Aorta (tissue), 5 donors: ENCODE measurements around the gene TMEM225B. TPM values are rescaled to one million over a fixed set of nuclear protein-coding genes. Genes with fewer than 3 reads are reported as not detected.

Experiments
- ATAC-seq: fragments of 200-7000 bp; cut with Tn5 transposase; one replicate; pipeline ENCODE4 v1.9.1; 2022; ENCODE audit warnings: moderate library complexity; ENCODE audit not compliant: low FRiP score
- DNase-seq, 2 donors: peaks; one replicate each; pipeline ENCODE4 v3.0.0-alpha.2; 2020
- H3K27ac ChIP-seq, 2 donors: one replicate each; pipeline ENCODE4 v1.5.1; 2013; ENCODE audit warnings: low read length in 2 of 2, mild to moderate bottlenecking in 2 of 2, moderate library complexity in 2 of 2, control low read depth in 1 of 2, inconsistent platforms in 1 of 2, low read depth in 1 of 2
- H3K27me3 ChIP-seq, 2 donors: one replicate each; pipeline ENCODE4 v1.6.1; 2013; ENCODE audit warnings: control low read depth in 1 of 2, low read length in 1 of 2, mild to moderate bottlenecking in 1 of 2, moderate library complexity in 1 of 2; ENCODE audit not compliant: insufficient read depth in 2 of 2, control insufficient read depth in 1 of 2
- H3K36me3 ChIP-seq, 2 donors: one replicate each; pipeline ENCODE4 v1.6.1; 2013; ENCODE audit warnings: control low read depth in 1 of 2, low read length in 1 of 2, mild to moderate bottlenecking in 1 of 2; ENCODE audit not compliant: insufficient read depth in 2 of 2, control insufficient read depth in 1 of 2
- H3K4me1 ChIP-seq, 2 donors: one replicate each; pipeline ENCODE4 v1.6.1; 2013; ENCODE audit warnings: low read length in 2 of 2, control low read depth in 1 of 2, mild to moderate bottlenecking in 1 of 2, moderate library complexity in 1 of 2; ENCODE audit not compliant: insufficient read depth in 2 of 2, control insufficient read depth in 1 of 2
- H3K4me3 ChIP-seq, 2 donors: one replicate each; pipeline ENCODE4 v1.5.1; 2013; ENCODE audit warnings: low read length in 2 of 2, control low read depth in 1 of 2, mild to moderate bottlenecking in 1 of 2
- H3K9me3 ChIP-seq: one replicate; pipeline ENCODE4 v1.6.1; 2013; ENCODE audit warnings: mild to moderate bottlenecking, low read length; ENCODE audit not compliant: control insufficient read depth
- WGBS, 2 donors: extraction: QIAGEN DNeasy Blood & Tissue Kit; methylation state at CpG; one replicate each; pipeline ENCODE4 v1.1.7; 2013; 5-methylcytosine and 5-hydroxymethylcytosine counted together
- intact Hi-C, 2 donors: fragments of 100-400 bp; cut with DNase I; formaldehyde crosslinking; loops; one replicate each; pipeline versions ENCODE4 v1.14.2 to v1.15.0; 2022
- polyA plus RNA-seq, 2 donors: library from polyadenylated mRNA; stranded (reverse); fragments of 200-250 nt; gene quantifications; one replicate each; pipeline ENCODE4 v1.2.3, GENCODE V29; 2013
- total RNA-seq, 2 donors: library from RNA; stranded (reverse); fragmentation: NEBNext Ultra II Directional; extraction: Animal tissue kit (Norgen Biotek cat#: 25700); gene quantifications; one replicate each; pipeline ENCODE4 v1.2.1, GENCODE V29; 2021
- donor health status: healthy with polysubstance abuse.
- donor health status: Bipolar disorder and iron deficiency.
- donor health status: DM: no; HTN: no; CAD: no.
- donor health status: DM: no; HTN: no; CAD: no.
- donor health status: DM: yes; HTN: yes; CAD: no.

TMEM225B gene
- total and polyA plus RNA-seq, 4 donors: 0.52 to 1.7 (median 0.95) TPM

GRCh38 chr7:99638731-99639130 is 40.7 kb downstream of the TMEM225B start:
- Histone ChIP-seq H3K27me3 (no peaks in the 10 kb centered on the region), H3K4me3 (no peak overlapping the region), H3K4me1 (no peaks in the 10 kb centered on the region), H3K27ac (no peak overlapping the region), H3K36me3 (no peaks in the 10 kb centered on the region), H3K9me3 (no peaks in the 10 kb centered on the region)
- ATAC-seq (no peak), DNase-seq (no peak)
- 90 to 93% methylated on average over 23 of the region's 23 CpGs for WGBS, 2 donors
- intact Hi-C loops: no loop called here

- intact Hi-C loops: no loop called here
- DNase-seq (no peak), ATAC-seq (no peak)
- Histone ChIP-seq H3K9me3 (no peaks in the 10 kb centered on the region), H3K4me1 (no peaks in the 10 kb centered on the region), H3K36me3 (no peaks in the 10 kb centered on the region), H3K4me3 (no peak overlapping the region), H3K27ac (no peak overlapping the region), H3K27me3 (no peaks in the 10 kb centered on the region)
Observed at GRCh38 chr7:99639267-99639666, 41.2 kb downstream of the TMEM225B start.

GRCh38 chr7:99642027-99642426 is 44.0 kb downstream of the TMEM225B start:
- Histone ChIP-seq H3K4me3 (no peak overlapping the region), H3K9me3 (no peaks in the 10 kb centered on the region), H3K4me1 (no peaks in the 10 kb centered on the region), H3K27me3 (no peaks in the 10 kb centered on the region), H3K27ac (no peak overlapping the region), H3K36me3 (no peaks in the 10 kb centered on the region)
- 95 to 100% methylated on average over 1 of the region's 1 CpG for WGBS, 2 donors
- ATAC-seq: no peak
- intact Hi-C loops: no loop called here
- DNase-seq: no peak

DNA sequence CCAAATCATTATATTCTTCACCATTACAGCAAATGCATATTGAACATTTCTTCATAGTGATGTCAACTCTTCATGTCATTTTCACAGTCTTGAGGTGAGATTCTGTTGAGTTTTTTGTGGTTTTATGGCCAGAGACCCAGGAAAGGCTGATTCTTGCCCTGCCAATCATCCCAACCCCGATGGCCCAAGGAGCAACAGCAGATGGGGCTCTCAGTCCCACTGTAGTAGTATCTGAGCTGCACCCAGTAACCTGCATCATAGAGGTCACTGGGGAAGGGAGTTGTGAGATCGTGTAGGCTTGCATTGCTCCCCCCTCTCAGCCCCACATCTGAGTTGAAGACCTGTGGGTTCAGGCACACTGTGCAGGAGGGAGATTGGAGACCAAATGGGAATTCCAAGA is 45.4 kb downstream of the TMEM225B start:
- 83 to 90% methylated on average over 2 of the region's 2 CpGs for WGBS, 2 donors
- Histone ChIP-seq H3K4me3 (no peak overlapping the region), H3K9me3 (no peaks in the 10 kb centered on the region), H3K36me3 (no peaks in the 10 kb centered on the region), H3K27ac (no peak overlapping the region), H3K4me1 (no peaks in the 10 kb centered on the region), H3K27me3 (no peaks in the 10 kb centered on the region)
- ATAC-seq: no peak
- intact Hi-C loops: no loop called here
- no peak for DNase-seq

DNA sequence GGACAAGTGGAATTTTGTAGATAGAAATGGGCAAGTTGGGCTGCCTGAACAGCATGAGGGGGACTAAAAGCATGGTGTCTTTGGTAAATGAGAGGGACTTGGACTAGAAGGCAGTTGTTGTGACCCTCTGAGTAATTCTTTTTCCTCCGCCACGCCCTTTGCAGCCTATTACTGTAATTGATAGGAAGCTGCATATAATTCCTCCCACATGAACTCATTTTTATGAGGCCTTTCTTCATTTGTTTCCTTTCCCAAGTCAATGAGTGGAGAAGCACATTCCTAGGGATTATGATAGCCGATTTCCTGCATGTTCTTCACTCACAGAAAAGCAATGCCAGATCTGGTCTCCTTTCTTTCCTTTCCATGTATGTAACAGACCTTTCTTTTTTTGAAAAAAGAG is 46.4 kb downstream of the TMEM225B start:
- Histone ChIP-seq H3K9me3 (no peaks in the 10 kb centered on the region), H3K27ac (no peak overlapping the region), H3K36me3 (no peaks in the 10 kb centered on the region), H3K4me3 (no peak overlapping the region), H3K4me1 (no peaks in the 10 kb centered on the region), H3K27me3 (no peaks in the 10 kb centered on the region)
- DNase-seq (no peak), ATAC-seq (no peak)
- 92 to 95% methylated on average over 3 of the region's 3 CpGs for WGBS, 2 donors
- intact Hi-C loops: no loop called here

DNA sequence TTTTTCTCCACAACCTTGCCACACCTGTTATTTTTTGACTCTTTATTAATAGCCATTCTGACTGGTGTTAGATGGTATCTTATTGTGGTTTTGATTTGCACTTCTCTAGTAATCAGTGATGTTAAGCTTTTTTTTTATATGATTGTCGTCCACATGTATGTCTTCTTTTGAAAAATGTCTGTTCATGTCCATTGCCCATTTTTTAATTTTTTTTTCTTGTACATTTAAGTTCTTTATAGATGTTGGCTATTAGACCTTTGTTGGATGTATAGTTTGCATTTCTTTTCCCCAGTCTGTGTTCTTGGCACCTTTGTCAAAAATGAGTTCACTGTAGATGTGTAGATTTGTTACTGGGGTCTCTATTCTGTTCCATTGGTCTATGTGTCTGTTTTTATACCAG is 47.5 kb downstream of the TMEM225B start:
- no peaks in the 10 kb centered on the region for H3K4me1 ChIP-seq
- no peaks in the 10 kb centered on the region for H3K36me3 ChIP-seq
- H3K9me3 ChIP-seq: no peaks in the 10 kb centered on the region
- no peaks in the 10 kb centered on the region for H3K27me3 ChIP-seq
- DNase-seq: no peak
- no peak for ATAC-seq
- intact Hi-C loops: no loop called here
- WGBS, 2 donors: 96 to 100% methylated on average over 1 of the region's 1 CpG
- H3K4me3 ChIP-seq: no peak overlapping the region
- H3K27ac ChIP-seq: no peak overlapping the region

- no peaks in the 10 kb centered on the region for H3K4me1 ChIP-seq
- DNase-seq (no peak), ATAC-seq (no peak)
- no peak overlapping the region for H3K4me3 ChIP-seq
- H3K36me3 ChIP-seq: peaks cover 0 to 3% of the 10 kb centered on the region in 2 donors
- no peaks in the 10 kb centered on the region for H3K9me3 ChIP-seq
- intact Hi-C loops: no loop called here
- H3K27me3 ChIP-seq: no peaks in the 10 kb centered on the region
- 94% methylated on average over 2 of the region's 2 CpGs for WGBS, 2 donors
- no peak overlapping the region for H3K27ac ChIP-seq
Observed at GRCh38 chr7:99648843-99649242, 50.8 kb downstream of the TMEM225B start.

DNA sequence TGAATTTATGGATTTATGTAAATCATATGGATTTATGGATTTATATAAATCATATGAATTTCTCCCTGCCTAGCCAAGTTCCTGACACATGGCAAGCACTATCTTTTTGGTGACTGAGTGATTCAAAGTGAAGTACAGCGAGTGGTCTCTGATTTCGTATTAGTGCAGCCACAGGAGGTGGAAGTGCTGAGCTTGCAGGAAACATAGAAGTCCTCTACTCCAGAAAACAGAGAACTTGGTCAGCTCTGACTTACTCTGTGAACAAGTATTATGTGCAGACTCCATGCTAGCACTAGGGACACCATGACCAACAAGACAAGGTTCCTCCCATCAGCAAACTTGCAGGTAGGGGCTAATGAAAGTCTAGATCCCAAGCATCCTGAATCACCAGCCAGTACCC is 53.2 kb downstream of the TMEM225B start:
- peaks cover 0 to 3% of the 10 kb centered on the region in 2 donors for H3K36me3 ChIP-seq
- H3K27ac ChIP-seq: no peak overlapping the region
- 94 to 95% methylated on average over 2 of the region's 2 CpGs for WGBS, 2 donors
- no peaks in the 10 kb centered on the region for H3K4me1 ChIP-seq
- H3K27me3 ChIP-seq: no peaks in the 10 kb centered on the region
- H3K9me3 ChIP-seq: no peaks in the 10 kb centered on the region
- intact Hi-C loops: no loop called here
- DNase-seq (no peak), ATAC-seq (no peak)
- H3K4me3 ChIP-seq: no peak overlapping the region

DNA sequence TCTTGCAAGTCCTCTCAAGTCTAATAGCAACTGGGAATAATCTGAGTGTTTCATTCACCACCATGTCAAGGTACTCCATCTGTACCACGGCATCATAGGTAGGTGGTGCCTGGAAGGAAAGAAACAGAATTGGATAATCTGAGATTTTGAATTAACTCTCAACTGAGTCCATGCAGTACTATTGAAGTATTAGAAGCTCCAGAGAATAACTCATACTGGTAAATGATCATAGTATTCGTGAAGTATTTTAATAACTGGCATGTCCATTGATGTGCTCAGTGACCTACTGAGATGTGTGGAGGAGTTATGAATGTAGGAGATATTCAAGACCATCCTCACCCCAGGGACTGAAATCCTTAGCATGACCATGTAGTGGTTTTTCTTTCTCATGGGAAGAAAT is 54.6 kb downstream of the TMEM225B start:
- Histone ChIP-seq H3K27ac (no peak overlapping the region), H3K36me3 (peaks cover 0 to 3% of the 10 kb centered on the region in 2 donors), H3K9me3 (no peaks in the 10 kb centered on the region), H3K27me3 (no peaks in the 10 kb centered on the region), H3K4me3 (no peak overlapping the region), H3K4me1 (no peaks in the 10 kb centered on the region)
- ATAC-seq (no peak), DNase-seq (no peak)
- intact Hi-C loops: no loop called here
- WGBS, 2 donors: 89 to 95% methylated on average over 2 of the region's 2 CpGs
